SJSA1 (cell line): ENCODE data around the gene TRIM51. TPM values are rescaled to one million over a fixed set of nuclear protein-coding genes. Genes with fewer than 3 reads are reported as not detected.
"Not testable (repeated sequence)": the region's sequence is repeated elsewhere in the genome, so short reads cannot be mapped to it uniquely, and the experiment has no call there.

ENCODE experiments used
- DNase-seq, 2 experiments: peaks; one replicate each; pipeline ENCODE4 v3.0.0-alpha.2; 2015 to 2020; ENCODE audit warnings: low spot score in 2 of 2, low read depth in 1 of 2
- H3K27ac ChIP-seq: fragments of 250-450 bp; sonication (Bioruptor Pico); 2 replicates; pipeline ENCODE4 v1.5.1; 2020; ENCODE audit warnings: mild to moderate bottlenecking, moderate library complexity
- H3K27me3 ChIP-seq: fragments of 250-450 bp; sonication (Bioruptor Pico); replicated peaks from 2 replicates; pipeline ENCODE4 v1.5.1; 2020; ENCODE audit warnings: mild to moderate bottlenecking, moderate library complexity
- H3K36me3 ChIP-seq: fragments of 250-450 bp; sonication (Bioruptor Pico); 2 replicates; pipeline ENCODE4 v1.5.1; 2020; ENCODE audit warnings: mild to moderate bottlenecking
- H3K4me1 ChIP-seq: fragments of 250-450 bp; sonication (Bioruptor Pico); replicated peaks from 2 replicates; pipeline ENCODE4 v1.6.1; 2021; ENCODE audit warnings: mild to moderate bottlenecking
- H3K4me3 ChIP-seq: fragments of 250-450 bp; sonication (Bioruptor Pico); 2 replicates; pipeline ENCODE4 v1.5.1; 2020; ENCODE audit warnings: mild to moderate bottlenecking
- H3K9me3 ChIP-seq: fragments of 250-450 bp; sonication (Bioruptor Pico); replicated peaks from 2 replicates; pipeline ENCODE4 v1.5.1; 2020; ENCODE audit warnings: mild to moderate bottlenecking
- total RNA-seq: library from RNA; depleted of rRNA; stranded (reverse); fragments of >200 nt; shearing (Covaris generic); gene quantifications from 2 replicates; pipeline ENCODE4 v1.2.3, GENCODE V29; 2014; rRNA removed

TRIM51 gene
- not detected in 2 replicates for total RNA-seq

- not testable (repeated sequence) for H3K4me3 ChIP-seq, H3K36me3 ChIP-seq, H3K9me3 ChIP-seq, H3K27ac ChIP-seq, DNase-seq, H3K27me3 ChIP-seq, H3K4me1 ChIP-seq
These were observed at the start of gene TRIM51 for GRCh38 chr11:55882997-55883396. TRIM51 (plus strand) TSS chr11:55883297; CDS start chr11:55885429, 2,132 bp downstream.

GRCh38 chr11:55838452-55838851, 44.6 kb upstream of the TRIM51 start, which contains the start of gene OR5D16:
OR5D16 (plus strand) TSS chr11:55838752; CDS start chr11:55838752, 0 bp downstream.
- no peak for DNase-seq
- Histone ChIP-seq H3K36me3 (no peaks in the 10 kb centered on the region), H3K27ac (no peak within 1 kb of the TSS), H3K27me3 (no peaks in the 10 kb centered on the region), H3K4me1 (no peaks in the 10 kb centered on the region), H3K4me3 (no peak within 1 kb of the TSS), H3K9me3 (no peaks in the 10 kb centered on the region)

GRCh38 chr11:55847453-55847852, 35.6 kb upstream of the TRIM51 start:
- no peaks in the 10 kb centered on the region for H3K4me1 ChIP-seq
- no peaks in the 10 kb centered on the region for H3K36me3 ChIP-seq
- DNase-seq = no peak

GRCh38 chr11:55849037-55849436, 34.1 kb upstream of the TRIM51 start:
- H3K36me3 ChIP-seq = no peaks in the 10 kb centered on the region
- H3K4me3 ChIP-seq = no peak overlapping the region
- no peak for DNase-seq
- no peak overlapping the region for H3K27ac ChIP-seq
- H3K9me3 ChIP-seq = no peaks in the 10 kb centered on the region
- no peaks in the 10 kb centered on the region for H3K4me1 ChIP-seq
- H3K27me3 ChIP-seq = no peaks in the 10 kb centered on the region

More at GRCh38 chr11:55847453-55847852, 35.6 kb upstream of the TRIM51 start:
- H3K9me3 ChIP-seq = no peaks in the 10 kb centered on the region
- H3K27me3 ChIP-seq = no peaks in the 10 kb centered on the region
- H3K27ac ChIP-seq = no peak overlapping the region
- no peak overlapping the region for H3K4me3 ChIP-seq

- Histone ChIP-seq H3K4me3 (no peak overlapping the region), H3K4me1 (no peaks in the 10 kb centered on the region), H3K36me3 (no peaks in the 10 kb centered on the region), H3K9me3 (no peaks in the 10 kb centered on the region), H3K27ac (no peak overlapping the region), H3K27me3 (no peaks in the 10 kb centered on the region)
- DNase-seq = no peak
These were observed 31.0 kb upstream of the TRIM51 start for GRCh38 chr11:55852141-55852540.

- no peak overlapping the region for H3K27ac ChIP-seq
- DNase-seq = no peak
- no peaks in the 10 kb centered on the region for H3K27me3 ChIP-seq
- no peaks in the 10 kb centered on the region for H3K9me3 ChIP-seq
- H3K4me1 ChIP-seq = no peaks in the 10 kb centered on the region
- H3K36me3 ChIP-seq = no peaks in the 10 kb centered on the region
- H3K4me3 ChIP-seq = no peak overlapping the region
These were observed 28.4 kb upstream of the TRIM51 start for GRCh38 chr11:55854704-55855103.

GRCh38 chr11:55867354-55867753, 15.7 kb upstream of the TRIM51 start:
- H3K4me3 ChIP-seq, H3K27ac ChIP-seq, H3K4me1 ChIP-seq, H3K27me3 ChIP-seq, H3K9me3 ChIP-seq, DNase-seq, H3K36me3 ChIP-seq: not testable (repeated sequence)

GRCh38 chr11:55872731-55873130, 10.4 kb upstream of the TRIM51 start:
- not testable (repeated sequence) for H3K27ac ChIP-seq, H3K4me3 ChIP-seq, H3K9me3 ChIP-seq, H3K4me1 ChIP-seq, H3K27me3 ChIP-seq, DNase-seq, H3K36me3 ChIP-seq

- not testable (repeated sequence) for H3K4me3 ChIP-seq, H3K36me3 ChIP-seq, H3K9me3 ChIP-seq, H3K27ac ChIP-seq, DNase-seq, H3K27me3 ChIP-seq, H3K4me1 ChIP-seq
These were observed 10.0 kb upstream of the TRIM51 start for GRCh38 chr11:55873146-55873545.

GRCh38 chr11:55884995-55885394, 1.9 kb downstream of the TRIM51 start:
- not testable (repeated sequence) for H3K4me3 ChIP-seq, H3K27me3 ChIP-seq, H3K9me3 ChIP-seq, H3K27ac ChIP-seq, H3K4me1 ChIP-seq, DNase-seq, H3K36me3 ChIP-seq

GRCh38 chr11:55885481-55885880, 2.4 kb downstream of the TRIM51 start:
- H3K4me1 ChIP-seq, H3K36me3 ChIP-seq, H3K9me3 ChIP-seq: not testable (repeated sequence)

GRCh38 chr11:55895216-55895615, 12.1 kb downstream of the TRIM51 start:
- Histone ChIP-seq H3K4me3 (no peak overlapping the region), H3K9me3 (no peaks in the 10 kb centered on the region), H3K36me3 (no peaks in the 10 kb centered on the region), H3K27ac (no peak overlapping the region), H3K4me1 (no peaks in the 10 kb centered on the region), H3K27me3 (no peaks in the 10 kb centered on the region)
- DNase-seq = no peak

More at GRCh38 chr11:55885481-55885880, 2.4 kb downstream of the TRIM51 start:
- DNase-seq, H3K27ac ChIP-seq, H3K4me3 ChIP-seq, H3K27me3 ChIP-seq: not testable (repeated sequence)

- H3K27me3 ChIP-seq = no peaks in the 10 kb centered on the region
These were observed 19.2 kb downstream of the TRIM51 start for GRCh38 chr11:55902308-55902707.

GRCh38 chr11:55914482-55914881, 31.4 kb downstream of the TRIM51 start, which contains the start of gene OR5W2:
OR5W2 (minus strand) TSS chr11:55914582; CDS start chr11:55914582, 0 bp downstream.
- no peak for DNase-seq
- H3K4me3 ChIP-seq = no peak within 1 kb of the TSS
- no peaks in the 10 kb centered on the region for H3K27me3 ChIP-seq
- H3K36me3 ChIP-seq = no peaks in the 10 kb centered on the region
- H3K27ac ChIP-seq = no peak within 1 kb of the TSS
- H3K4me1 ChIP-seq = no peaks in the 10 kb centered on the region
- H3K9me3 ChIP-seq = no peaks in the 10 kb centered on the region

More at GRCh38 chr11:55902308-55902707, 19.2 kb downstream of the TRIM51 start:
- no peaks in the 10 kb centered on the region; the same call in 1 of the 2 replicates for H3K9me3 ChIP-seq
- no peaks in the 10 kb centered on the region for H3K36me3 ChIP-seq
- no peaks in the 10 kb centered on the region for H3K4me1 ChIP-seq
- H3K27ac ChIP-seq = no peak overlapping the region
- no peak overlapping the region for H3K4me3 ChIP-seq
- no peak for DNase-seq

- DNase-seq = no peak
- Histone ChIP-seq H3K4me1 (no peaks in the 10 kb centered on the region), H3K27ac (no peak overlapping the region), H3K36me3 (no peaks in the 10 kb centered on the region), H3K9me3 (no peaks in the 10 kb centered on the region), H3K27me3 (no peaks in the 10 kb centered on the region), H3K4me3 (no peak overlapping the region)
These were observed 37.4 kb downstream of the TRIM51 start for GRCh38 chr11:55920537-55920936.
